Measurements from ENCODE around the gene DGKE. TPM values are rescaled to one million over a fixed set of nuclear protein-coding genes. Genes with fewer than 3 reads are reported as not detected.

Gene DGKE
- total and polyA plus RNA-seq, 2 donors (not counting 3 experiments of a cell fraction or from before 2014, with no cell fraction given) = 4.9 to 22.9 TPM

DNA sequence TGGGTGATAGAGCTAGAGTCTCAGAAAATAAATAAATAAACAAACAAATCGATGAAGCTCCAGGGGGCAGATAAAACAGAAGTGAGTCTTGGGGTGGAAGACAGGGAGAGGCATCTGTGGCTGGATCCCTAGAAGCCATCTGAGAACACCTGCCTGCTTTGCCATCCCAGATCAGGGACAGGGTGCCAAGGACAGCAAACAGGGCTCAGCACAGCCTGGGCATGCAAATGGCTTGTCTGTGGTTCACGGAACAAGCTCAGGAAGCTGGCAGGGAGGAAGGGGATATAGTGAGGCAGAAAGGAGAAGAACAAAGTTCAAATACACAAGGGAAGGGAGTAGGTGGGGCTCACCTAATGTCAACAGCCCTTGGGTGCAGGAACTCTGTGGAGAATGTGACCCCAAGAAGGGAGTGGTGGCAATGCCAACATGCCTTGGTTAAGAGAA lies 52.4 kb downstream of the DGKE start:
- Histone ChIP-seq H3K27me3 (ENCODE audit: control insufficient read depth in 2 of 2, insufficient read depth in 2 of 2, low read length in 2 of 2) (no peaks in the 10 kb centered on the region), H3K36me3 (ENCODE audit: control insufficient read depth in 2 of 2, extremely low read depth in 1 of 2, insufficient read depth in 2 of 2, low read length in 2 of 2) (peaks cover 0 to 19% of the 10 kb centered on the region in 2 experiments), H3K79me2 (ENCODE audit: control insufficient read depth, insufficient read depth, low read length) (no peaks in the 10 kb centered on the region), H3K9me3 (replicated peaks; ENCODE audit: control insufficient read depth, insufficient read depth, low read length) (peaks cover 2% of the 10 kb centered on the region), H2AFZ (ENCODE audit: low read depth, low read length) (no peak overlapping the region), H3K27ac (ENCODE audit: insufficient read depth, low read depth, low read length) (no peak overlapping the region), H3K9ac (replicated peaks; ENCODE audit: extremely low read depth, insufficient read depth, low read length) (no peak overlapping the region), H4K20me1 (replicated peaks; ENCODE audit: control insufficient read depth, extremely low read depth, insufficient read depth, low read length) (no peaks in the 10 kb centered on the region), H3K4me1 (ENCODE audit: control insufficient read depth, extremely low read depth, insufficient read depth, low read length) (no peaks in the 10 kb centered on the region), H3K4me3 (replicated peaks in 1 of 3; ENCODE audit: insufficient read depth in 1 of 3, low read depth in 1 of 3, low read length in 3 of 3) (no peak overlapping the region), H3K4me2 (ENCODE audit: insufficient read depth, low read length) (no peak overlapping the region), H3K9me1 (replicated peaks; ENCODE audit: control insufficient read depth, extremely low read depth, insufficient read depth, low read length) (no peaks in the 10 kb centered on the region)
- FAIRE-seq = no peak
- intact Hi-C loops (cut with micrococcal nuclease) (no loop called here), dilution Hi-C loops (cut with MboI; ENCODE audit: extremely low pct_ligation_motif_present, low sequenced_read_pairs) (no loop called here)
- POLR2A ChIA-PET = no interaction called here
- no peak for DNase-seq (ENCODE audit: low read depth, low spot score)
- CTCF ChIA-PET = no interaction called here
- BruUV-seq (replicated peaks) = no TSS peak
- TF ChIP-seq POLR2A (IDR thresholded peaks at IDR 0.05; ENCODE audit: low read depth, low read length) (no peak), EZH2 (IDR thresholded peaks at IDR 0.05; ENCODE audit: borderline replicate concordance, low read depth, low read length, severe bottlenecking) (no peak), JUN (IDR thresholded peaks at IDR 0.05; ENCODE audit: borderline replicate concordance, insufficient read depth, insufficient read length, low read depth) (no peak), GATA2 (IDR thresholded peaks at IDR 0.05; ENCODE audit: insufficient read depth, insufficient read length, low read depth, low read length) (no peak), POLR2AphosphoS5 (IDR thresholded peaks at IDR 0.05; ENCODE audit: insufficient read depth, low read depth, low read length) (no peak), FOS (IDR thresholded peaks at IDR 0.05; ENCODE audit: borderline replicate concordance, insufficient read depth, low read length) (no peak), MYC (IDR thresholded peaks at IDR 0.05; ENCODE audit: low read depth, low read length) (no peak)
- TF ChIP-seq, protein P1, sequence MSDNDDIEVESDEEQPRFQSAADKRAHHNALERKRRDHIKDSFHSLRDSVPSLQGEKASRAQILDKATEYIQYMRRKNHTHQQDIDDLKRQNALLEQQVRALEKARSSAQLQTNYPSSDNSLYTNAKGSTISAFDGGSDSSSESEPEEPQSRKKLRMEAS (IDR thresholded peaks at IDR 0.05; ENCODE audit: insufficient read depth, insufficient read length) = no peak
- TF ChIP-seq, protein P2, sequence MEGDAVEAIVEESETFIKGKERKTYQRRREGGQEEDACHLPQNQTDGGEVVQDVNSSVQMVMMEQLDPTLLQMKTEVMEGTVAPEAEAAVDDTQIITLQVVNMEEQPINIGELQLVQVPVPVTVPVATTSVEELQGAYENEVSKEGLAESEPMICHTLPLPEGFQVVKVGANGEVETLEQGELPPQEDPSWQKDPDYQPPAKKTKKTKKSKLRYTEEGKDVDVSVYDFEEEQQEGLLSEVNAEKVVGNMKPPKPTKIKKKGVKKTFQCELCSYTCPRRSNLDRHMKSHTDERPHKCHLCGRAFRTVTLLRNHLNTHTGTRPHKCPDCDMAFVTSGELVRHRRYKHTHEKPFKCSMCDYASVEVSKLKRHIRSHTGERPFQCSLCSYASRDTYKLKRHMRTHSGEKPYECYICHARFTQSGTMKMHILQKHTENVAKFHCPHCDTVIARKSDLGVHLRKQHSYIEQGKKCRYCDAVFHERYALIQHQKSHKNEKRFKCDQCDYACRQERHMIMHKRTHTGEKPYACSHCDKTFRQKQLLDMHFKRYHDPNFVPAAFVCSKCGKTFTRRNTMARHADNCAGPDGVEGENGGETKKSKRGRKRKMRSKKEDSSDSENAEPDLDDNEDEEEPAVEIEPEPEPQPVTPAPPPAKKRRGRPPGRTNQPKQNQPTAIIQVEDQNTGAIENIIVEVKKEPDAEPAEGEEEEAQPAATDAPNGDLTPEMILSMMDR (IDR thresholded peaks at IDR 0.05; ENCODE audit: extremely low read depth in 1 of 2, insufficient read depth in 1 of 2, low read depth in 1 of 2, low read length in 2 of 2) = no peak

Measured in endothelial cell of umbilical vein (primary cell).